ENCODE measurements around the gene OR6B3.
A peak's percentile ranks its signal among the peaks of the same experiment; 100 is the strongest.

The OR6B3 gene

DNA sequence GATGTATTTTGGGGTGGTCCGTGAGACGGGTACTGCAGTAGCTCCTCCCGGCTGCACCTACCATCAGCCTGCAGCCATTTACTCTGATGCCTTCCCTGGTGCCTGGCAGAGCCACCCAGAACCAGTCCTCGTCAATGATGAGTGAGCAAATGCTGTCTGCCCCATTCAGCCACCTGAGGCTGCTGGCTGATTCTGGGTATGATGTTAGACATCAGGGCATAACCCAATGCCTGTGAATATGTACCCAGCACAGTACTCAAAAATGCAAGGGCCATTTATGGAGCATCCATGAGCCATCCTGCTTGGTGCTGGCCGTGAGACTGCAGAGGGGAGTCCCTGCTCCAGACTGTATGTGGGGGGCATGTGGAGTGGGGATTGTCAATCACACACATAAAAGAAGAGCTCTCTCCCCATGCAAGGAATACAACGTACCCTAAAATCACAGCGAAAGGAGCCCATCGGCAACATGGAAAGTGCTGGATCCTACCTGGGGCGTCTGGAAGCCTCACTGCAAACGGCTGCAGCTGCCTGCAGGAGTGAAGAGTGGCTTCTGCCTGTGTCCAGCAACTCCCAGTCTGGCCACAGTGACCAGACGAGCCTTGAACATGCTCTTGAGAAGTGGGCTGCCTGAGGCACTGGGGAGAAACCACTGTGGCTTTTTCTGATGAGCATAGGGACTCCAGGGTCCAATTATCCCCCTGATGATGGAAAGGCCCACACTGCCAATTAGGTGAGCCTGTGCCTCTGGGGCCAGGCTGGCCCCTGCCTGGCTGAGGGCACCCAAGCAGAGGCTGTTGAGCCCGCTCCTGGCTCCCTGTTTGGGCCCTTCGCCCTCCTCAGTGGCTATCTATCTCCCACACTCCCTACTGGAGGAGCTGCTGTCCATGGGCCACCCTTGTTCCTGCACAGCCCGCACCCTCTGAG lies 20.7 kb downstream of the OR6B3 start:
- no peaks in the 10 kb centered on the region for H3K27me3 ChIP-seq (replicated peaks; ENCODE audit: control insufficient read depth, insufficient read depth, low read length)
- no peak overlapping the region for H3K4me3 ChIP-seq (replicated peaks; ENCODE audit: low read depth, low read length)
- no peaks in the 10 kb centered on the region for H3K36me3 ChIP-seq (ENCODE audit: control insufficient read depth, insufficient read depth, low read length)
- TF ChIP-seq, protein P1, sequence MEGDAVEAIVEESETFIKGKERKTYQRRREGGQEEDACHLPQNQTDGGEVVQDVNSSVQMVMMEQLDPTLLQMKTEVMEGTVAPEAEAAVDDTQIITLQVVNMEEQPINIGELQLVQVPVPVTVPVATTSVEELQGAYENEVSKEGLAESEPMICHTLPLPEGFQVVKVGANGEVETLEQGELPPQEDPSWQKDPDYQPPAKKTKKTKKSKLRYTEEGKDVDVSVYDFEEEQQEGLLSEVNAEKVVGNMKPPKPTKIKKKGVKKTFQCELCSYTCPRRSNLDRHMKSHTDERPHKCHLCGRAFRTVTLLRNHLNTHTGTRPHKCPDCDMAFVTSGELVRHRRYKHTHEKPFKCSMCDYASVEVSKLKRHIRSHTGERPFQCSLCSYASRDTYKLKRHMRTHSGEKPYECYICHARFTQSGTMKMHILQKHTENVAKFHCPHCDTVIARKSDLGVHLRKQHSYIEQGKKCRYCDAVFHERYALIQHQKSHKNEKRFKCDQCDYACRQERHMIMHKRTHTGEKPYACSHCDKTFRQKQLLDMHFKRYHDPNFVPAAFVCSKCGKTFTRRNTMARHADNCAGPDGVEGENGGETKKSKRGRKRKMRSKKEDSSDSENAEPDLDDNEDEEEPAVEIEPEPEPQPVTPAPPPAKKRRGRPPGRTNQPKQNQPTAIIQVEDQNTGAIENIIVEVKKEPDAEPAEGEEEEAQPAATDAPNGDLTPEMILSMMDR (IDR thresholded peaks at IDR 0.05; ENCODE audit: insufficient read depth, low read length, poor library complexity, severe bottlenecking) = no peak
- DNase-seq (ENCODE audit: extremely low read depth, insufficient read length) = no peak

DNA sequence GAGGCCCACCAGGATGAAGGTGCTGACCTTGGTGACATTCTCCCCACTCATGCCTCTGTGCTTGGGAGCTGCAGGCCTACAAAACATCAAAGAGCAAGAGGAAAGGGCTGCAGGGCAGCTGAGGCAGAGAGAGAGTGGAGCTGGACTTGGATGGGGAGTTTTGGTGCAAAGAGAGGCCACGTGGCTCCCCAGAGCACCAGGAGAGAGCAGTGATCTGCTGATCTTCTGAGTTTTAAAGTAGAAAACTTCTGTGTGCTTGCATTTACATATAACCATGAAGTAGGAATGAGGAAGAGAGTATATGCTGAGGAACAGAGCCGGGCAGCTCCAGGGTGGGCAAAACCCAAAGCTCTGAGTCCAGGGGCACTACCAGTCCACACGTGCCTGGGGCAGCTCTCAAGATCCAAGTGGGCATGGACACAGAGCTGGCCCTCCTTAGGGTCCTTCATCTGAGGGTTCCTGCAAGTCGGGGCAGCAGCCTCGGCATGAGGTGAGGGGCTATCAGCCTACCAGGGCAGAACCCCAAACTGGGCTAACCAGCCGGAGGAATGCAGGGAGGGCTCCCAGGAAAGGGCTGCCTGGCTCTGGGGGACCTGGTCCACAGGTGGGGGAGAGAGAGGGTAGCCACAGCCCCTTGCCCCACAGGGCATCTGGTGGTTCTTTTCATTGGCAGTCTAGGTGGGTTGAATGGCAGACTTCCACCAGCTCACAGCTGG lies 22.8 kb downstream of the OR6B3 start, which contains the start of gene OR6B2:
TSS of gene OR6B2 (minus strand) at position 51 of the 716 bp plus-strand sequence. CDS start at position 51, 0 bp downstream.
- H3K27me3 ChIP-seq (replicated peaks; ENCODE audit: control insufficient read depth, insufficient read depth, low read length) = no peaks in the 10 kb centered on the region
- DNase-seq (ENCODE audit: extremely low read depth, insufficient read length) = no peak
- no peaks in the 10 kb centered on the region for H3K36me3 ChIP-seq (ENCODE audit: control insufficient read depth, insufficient read depth, low read length)
- TF ChIP-seq, protein P1 (IDR thresholded peaks at IDR 0.05; ENCODE audit: insufficient read depth, low read length, poor library complexity, severe bottlenecking) = no peak
- no peak within 1 kb of the TSS for H3K4me3 ChIP-seq (replicated peaks; ENCODE audit: low read depth, low read length)

DNA sequence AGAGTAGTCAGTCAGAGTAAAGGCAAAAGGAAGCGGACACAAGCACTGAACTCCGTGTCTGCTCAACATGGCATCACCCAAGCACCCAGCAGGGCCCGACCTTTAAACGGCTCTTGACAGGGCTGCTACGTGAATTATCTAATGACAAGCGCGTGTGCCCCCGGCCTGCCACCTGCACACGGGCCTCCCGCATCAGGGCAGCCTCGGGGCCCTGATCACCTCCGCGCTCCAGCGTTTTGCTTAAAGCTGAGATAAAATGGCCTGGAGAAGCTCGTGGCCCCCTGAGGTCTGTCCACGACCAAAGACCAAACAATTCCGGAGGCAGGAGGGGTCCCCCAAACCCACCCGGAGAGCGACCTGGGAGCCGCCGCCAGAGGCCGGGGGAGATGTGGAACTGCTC lies 28.6 kb downstream of the OR6B3 start:
- TF ChIP-seq, protein P1 (IDR thresholded peaks at IDR 0.05; ENCODE audit: insufficient read depth, low read length, poor library complexity, severe bottlenecking) = no peak
- H3K27me3 ChIP-seq (replicated peaks; ENCODE audit: control insufficient read depth, insufficient read depth, low read length) = no peaks in the 10 kb centered on the region
- DNase-seq (ENCODE audit: extremely low read depth, insufficient read length) = no peak
- peak overlapping the region; percentile 90 for H3K4me3 ChIP-seq (replicated peaks; ENCODE audit: low read depth, low read length)
- peaks cover 9% of the 10 kb centered on the region for H3K36me3 ChIP-seq (ENCODE audit: control insufficient read depth, insufficient read depth, low read length)

DNA sequence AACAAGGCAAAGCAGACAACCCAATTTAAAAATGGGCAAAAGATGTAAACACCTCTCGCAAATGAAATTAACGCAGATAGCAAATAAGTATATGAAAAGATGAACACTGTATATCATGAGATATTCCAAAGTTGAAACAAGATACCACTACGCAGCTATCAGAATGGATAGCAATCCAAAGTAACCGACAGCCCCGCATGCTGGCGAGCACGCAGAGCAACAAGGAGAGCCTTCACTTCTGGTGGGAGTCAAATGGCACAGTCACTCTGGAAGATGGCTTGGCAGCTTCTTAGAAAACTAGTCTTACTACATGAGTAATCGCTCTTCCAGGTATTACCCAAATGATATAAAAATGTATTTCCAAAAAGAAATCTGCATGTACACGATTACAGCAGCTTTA lies 29.5 kb downstream of the OR6B3 start:
- Histone ChIP-seq H3K4me3 (replicated peaks; ENCODE audit: low read depth, low read length) (peak overlapping the region; percentile 90), H3K27me3 (replicated peaks; ENCODE audit: control insufficient read depth, insufficient read depth, low read length) (no peaks in the 10 kb centered on the region), H3K36me3 (ENCODE audit: control insufficient read depth, insufficient read depth, low read length) (peaks cover 12% of the 10 kb centered on the region)
- no peak for DNase-seq (ENCODE audit: extremely low read depth, insufficient read length)
- TF ChIP-seq, protein P1 (IDR thresholded peaks at IDR 0.05; ENCODE audit: insufficient read depth, low read length, poor library complexity, severe bottlenecking) = no peak

DNA sequence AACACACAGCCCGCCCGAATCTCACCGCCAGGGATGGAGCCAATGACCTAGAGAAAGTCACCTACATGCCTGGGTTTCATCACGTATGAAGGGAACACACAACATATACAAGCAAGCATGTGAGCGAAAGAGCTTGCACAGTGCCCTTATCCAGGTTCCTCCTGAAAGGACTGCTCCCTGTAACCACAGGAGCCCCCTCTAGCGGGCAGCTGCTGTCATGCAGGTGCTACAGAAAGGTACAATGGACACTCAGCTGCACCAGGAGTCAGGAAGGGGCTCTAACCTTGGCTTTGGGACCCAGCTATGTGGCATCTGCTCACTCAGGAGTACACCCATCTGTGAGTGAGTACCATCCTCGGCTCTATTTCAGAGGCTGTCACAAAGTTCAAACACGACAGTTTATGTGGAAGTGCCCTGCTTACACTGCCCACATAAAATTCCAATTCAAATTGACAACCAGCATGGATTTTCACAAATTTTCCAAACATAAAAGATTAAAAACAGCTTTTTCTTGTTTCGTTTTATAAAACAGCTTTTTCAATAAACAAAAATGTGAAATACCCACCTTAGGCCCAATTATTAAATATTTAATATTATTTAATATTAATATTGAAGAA lies 31.7 kb downstream of the OR6B3 start:
- no peak for DNase-seq (ENCODE audit: extremely low read depth, insufficient read length)

More for the DNA sequence above, 31.7 kb downstream of the OR6B3 start:
- Histone ChIP-seq H3K36me3 (ENCODE audit: control insufficient read depth, insufficient read depth, low read length) (peaks cover 17% of the 10 kb centered on the region), H3K27me3 (replicated peaks; ENCODE audit: control insufficient read depth, insufficient read depth, low read length) (no peaks in the 10 kb centered on the region), H3K4me3 (replicated peaks; ENCODE audit: low read depth, low read length) (no peak overlapping the region)
- TF ChIP-seq, protein P1 (IDR thresholded peaks at IDR 0.05; ENCODE audit: insufficient read depth, low read length, poor library complexity, severe bottlenecking) = peak; percentile 90
